ENCODE measurements around the gene CLDND2.
"Not testable (repeated sequence)": the region's sequence is repeated elsewhere in the genome, so short reads cannot be mapped to it uniquely, and the experiment has no call there.

CLDND2 gene

GRCh38 chr19:51368366-51369282 is at the start of gene CLDND2:
Gene CLDND2, minus strand, starts transcription at chr19:51369003. Its CDS starts 426 bp downstream, at chr19:51368577.
- no peak for DNase-seq (ENCODE audit: low read depth)
- TF ChIP-seq CTCF (conservative IDR thresholded peaks at IDR 0.05; ENCODE audit: low read depth, low read length), result no peak
- H3K4me3 ChIP-seq (ENCODE audit: low read length), result peak within 1 kb of the TSS; percentile 72

- no peak overlapping the region for H3K4me3 ChIP-seq (ENCODE audit: low read length)
- no peak for TF ChIP-seq CTCF (conservative IDR thresholded peaks at IDR 0.05; ENCODE audit: low read depth, low read length)
- DNase-seq (ENCODE audit: low read depth), result no peak
Observed at GRCh38 chr19:51417810-51418157, 49.0 kb upstream of the CLDND2 start.

GRCh38 chr19:51417107-51417809 is 48.5 kb upstream of the CLDND2 start, which contains the start of gene SIGLEC10:
Gene SIGLEC10, minus strand, starts transcription at chr19:51417642. Its CDS starts 61 bp downstream, at chr19:51417581.
- DNase-seq (ENCODE audit: low read depth), result no peak
- H3K4me3 ChIP-seq (ENCODE audit: low read length), result no peak within 1 kb of the TSS

GRCh38 chr19:51416422-51416821 is 47.6 kb upstream of the CLDND2 start:
- not testable (repeated sequence) for DNase-seq (ENCODE audit: low read depth); H3K4me3 ChIP-seq (ENCODE audit: low read length)

More at GRCh38 chr19:51417107-51417809, 48.5 kb upstream of the CLDND2 start, which contains the start of gene SIGLEC10:
- TF ChIP-seq CTCF (conservative IDR thresholded peaks at IDR 0.05; ENCODE audit: low read depth, low read length), result no peak

- DNase-seq (ENCODE audit: low read depth), result no peak
- TF ChIP-seq CTCF (conservative IDR thresholded peaks at IDR 0.05; ENCODE audit: low read depth, low read length), result no peak
- H3K4me3 ChIP-seq (ENCODE audit: low read length), result no peak overlapping the region
Observed at GRCh38 chr19:51415187-51415586, 46.4 kb upstream of the CLDND2 start.

- no peak for TF ChIP-seq CTCF (conservative IDR thresholded peaks at IDR 0.05; ENCODE audit: low read depth, low read length)
- H3K4me3 ChIP-seq (ENCODE audit: low read length), result no peak overlapping the region
- no peak for DNase-seq (ENCODE audit: low read depth)
Observed at GRCh38 chr19:51410950-51411748, 42.3 kb upstream of the CLDND2 start.
